Body of pancreas (tissue), 4 donors: Measurements from ENCODE around the gene SLC35D2.

Source experiments
- POLR2A ChIP-seq, 3 donors: fragments of 450-650 bp; IDR thresholded peaks; one replicate each; pipeline ENCODE4 v1.6.1; 2016; ENCODE audit warnings: antibody characterized with exemption in 3 of 3, mild to moderate bottlenecking in 2 of 3
- TF ChIP-seq, protein P1 (sequence below), 7 experiments: fragments of 450-650 bp in 4 of 7; fragments of 200-600 bp in 3 of 7; sonication (generic) in 3 of 7; IDR thresholded peaks; one replicate each; pipeline ENCODE4 v1.5.1; 2016 to 2019; ENCODE audit warnings: antibody characterized with exemption in 7 of 7

DNA sequence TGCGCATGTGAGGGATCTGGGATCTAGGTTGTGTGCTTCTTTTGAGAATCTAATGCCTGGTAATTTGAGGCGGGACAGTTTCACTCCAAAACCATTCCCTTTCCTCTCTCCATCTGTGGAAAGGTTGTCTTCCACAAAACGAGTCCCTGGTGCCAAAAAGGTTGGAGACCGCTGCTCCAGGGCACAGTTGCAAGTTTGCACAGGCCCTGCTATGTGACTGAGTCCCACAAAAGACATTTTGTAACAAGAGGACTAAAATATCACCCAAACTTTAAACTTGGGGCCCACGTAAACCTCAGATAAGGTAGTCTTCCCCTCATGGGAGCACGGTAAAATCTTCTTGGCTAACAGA is 40.5 kb upstream of the SLC35D2 start:
- TF ChIP-seq, protein P1, sequence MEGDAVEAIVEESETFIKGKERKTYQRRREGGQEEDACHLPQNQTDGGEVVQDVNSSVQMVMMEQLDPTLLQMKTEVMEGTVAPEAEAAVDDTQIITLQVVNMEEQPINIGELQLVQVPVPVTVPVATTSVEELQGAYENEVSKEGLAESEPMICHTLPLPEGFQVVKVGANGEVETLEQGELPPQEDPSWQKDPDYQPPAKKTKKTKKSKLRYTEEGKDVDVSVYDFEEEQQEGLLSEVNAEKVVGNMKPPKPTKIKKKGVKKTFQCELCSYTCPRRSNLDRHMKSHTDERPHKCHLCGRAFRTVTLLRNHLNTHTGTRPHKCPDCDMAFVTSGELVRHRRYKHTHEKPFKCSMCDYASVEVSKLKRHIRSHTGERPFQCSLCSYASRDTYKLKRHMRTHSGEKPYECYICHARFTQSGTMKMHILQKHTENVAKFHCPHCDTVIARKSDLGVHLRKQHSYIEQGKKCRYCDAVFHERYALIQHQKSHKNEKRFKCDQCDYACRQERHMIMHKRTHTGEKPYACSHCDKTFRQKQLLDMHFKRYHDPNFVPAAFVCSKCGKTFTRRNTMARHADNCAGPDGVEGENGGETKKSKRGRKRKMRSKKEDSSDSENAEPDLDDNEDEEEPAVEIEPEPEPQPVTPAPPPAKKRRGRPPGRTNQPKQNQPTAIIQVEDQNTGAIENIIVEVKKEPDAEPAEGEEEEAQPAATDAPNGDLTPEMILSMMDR (IDR thresholded peaks at IDR 0.05): no peak
- no peak for TF ChIP-seq POLR2A (IDR thresholded peaks at IDR 0.05)
